ENCODE results near the gene MMP28.

DNA sequence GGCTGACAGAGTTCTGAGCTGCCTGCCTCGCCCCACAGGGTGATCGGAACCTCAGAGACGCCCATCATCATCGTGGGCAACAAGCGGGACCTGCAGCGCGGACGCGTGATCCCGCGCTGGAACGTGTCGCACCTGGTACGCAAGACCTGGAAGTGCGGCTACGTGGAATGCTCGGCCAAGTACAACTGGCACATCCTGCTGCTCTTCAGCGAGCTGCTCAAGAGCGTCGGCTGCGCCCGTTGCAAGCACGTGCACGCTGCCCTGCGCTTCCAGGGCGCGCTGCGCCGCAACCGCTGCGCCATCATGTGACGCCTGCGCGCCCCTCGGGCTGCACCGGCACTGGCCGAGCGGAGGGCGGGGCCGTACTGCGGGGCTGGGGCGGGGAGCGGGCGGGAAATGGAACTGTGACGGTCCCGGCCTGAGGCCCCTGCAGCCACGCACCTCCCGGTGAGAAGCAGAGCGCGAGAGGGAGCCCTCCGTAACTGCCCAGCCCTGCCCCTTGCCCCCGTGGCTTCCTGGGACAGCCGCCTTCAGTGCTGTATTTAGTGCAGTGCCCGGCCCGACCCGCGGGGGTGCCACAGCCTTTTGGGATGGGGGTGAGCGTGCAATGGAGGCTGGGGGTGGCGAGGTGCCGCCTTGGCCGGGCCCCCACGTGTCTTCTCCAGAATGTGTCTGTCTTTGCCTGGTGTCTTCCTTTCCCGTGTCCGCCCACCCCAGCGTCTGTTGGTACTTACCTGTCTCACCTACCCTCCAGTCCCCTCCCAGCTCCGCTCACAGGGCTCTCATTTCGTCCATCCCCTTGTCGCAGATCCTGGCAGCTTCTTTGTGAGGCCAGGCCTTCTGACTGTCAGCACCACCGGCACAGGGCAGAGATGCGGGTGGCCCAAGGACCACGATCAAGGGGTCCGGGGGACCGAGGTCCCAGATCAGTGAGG lies 54.2 kb downstream of the MMP28 start:
- TF ChIP-seq, protein P1, sequence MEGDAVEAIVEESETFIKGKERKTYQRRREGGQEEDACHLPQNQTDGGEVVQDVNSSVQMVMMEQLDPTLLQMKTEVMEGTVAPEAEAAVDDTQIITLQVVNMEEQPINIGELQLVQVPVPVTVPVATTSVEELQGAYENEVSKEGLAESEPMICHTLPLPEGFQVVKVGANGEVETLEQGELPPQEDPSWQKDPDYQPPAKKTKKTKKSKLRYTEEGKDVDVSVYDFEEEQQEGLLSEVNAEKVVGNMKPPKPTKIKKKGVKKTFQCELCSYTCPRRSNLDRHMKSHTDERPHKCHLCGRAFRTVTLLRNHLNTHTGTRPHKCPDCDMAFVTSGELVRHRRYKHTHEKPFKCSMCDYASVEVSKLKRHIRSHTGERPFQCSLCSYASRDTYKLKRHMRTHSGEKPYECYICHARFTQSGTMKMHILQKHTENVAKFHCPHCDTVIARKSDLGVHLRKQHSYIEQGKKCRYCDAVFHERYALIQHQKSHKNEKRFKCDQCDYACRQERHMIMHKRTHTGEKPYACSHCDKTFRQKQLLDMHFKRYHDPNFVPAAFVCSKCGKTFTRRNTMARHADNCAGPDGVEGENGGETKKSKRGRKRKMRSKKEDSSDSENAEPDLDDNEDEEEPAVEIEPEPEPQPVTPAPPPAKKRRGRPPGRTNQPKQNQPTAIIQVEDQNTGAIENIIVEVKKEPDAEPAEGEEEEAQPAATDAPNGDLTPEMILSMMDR (IDR thresholded peaks at IDR 0.05), result no peak
- TF ChIP-seq POLR2A (IDR thresholded peaks at IDR 0.05), result no peak
